Activated CD8-positive, alpha-beta T cell treated with anti-CD3 and anti-CD28 coated beads for 36 hours (primary cell): ENCODE measurements around the gene CYP3A4. TPM values are rescaled to one million over a fixed set of nuclear protein-coding genes. Genes with fewer than 3 reads are reported as not detected.
"Not testable (repeated sequence)": the region's sequence is repeated elsewhere in the genome, so short reads cannot be mapped to it uniquely, and the experiment has no call there.

Experiments used
- ATAC-seq: fragments of 200-7000 bp; cut with Tn5 transposase; one replicate; pipeline ENCODE4 v1.10.0; 2021; ENCODE audit warnings: mild to moderate bottlenecking, moderate library complexity
- CTCF ChIA-PET: fragments of 350-600 bp; sonication (Branson Sonifier 250); formaldehyde crosslinking; loops from one replicate; lab custom pipeline; 2021; ENCODE audit warnings: antibody characterized with exemption; lab: Charles Lee
- POLR2A ChIA-PET: fragments of 350-600 bp; sonication (Branson Sonifier 250); formaldehyde crosslinking; loops from one replicate; lab custom pipeline; 2021; ENCODE audit warnings: antibody characterized with exemption; lab: Charles Lee
- DNase-seq: peaks from one replicate; pipeline ENCODE4 v3.0.0-alpha.2; 2020
- H3K27ac Mint-ChIP-seq: one replicate; pipeline ENCODE4 v1.8.0; 2021; ENCODE audit warnings: mild to moderate bottlenecking, mixed read lengths
- H3K27me3 Mint-ChIP-seq: one replicate; pipeline ENCODE4 v1.8.0; 2021; ENCODE audit warnings: mixed read lengths
- H3K36me3 Mint-ChIP-seq: one replicate; pipeline ENCODE4 v1.8.0; 2021; ENCODE audit warnings: low read depth, mixed read lengths
- H3K4me1 Mint-ChIP-seq: one replicate; pipeline ENCODE4 v1.8.0; 2021; ENCODE audit warnings: low read depth, mixed read lengths
- H3K4me3 Mint-ChIP-seq: one replicate; pipeline ENCODE4 v1.8.0; 2021; ENCODE audit warnings: mild to moderate bottlenecking, moderate library complexity, mixed read lengths
- H3K9me3 Mint-ChIP-seq: one replicate; pipeline ENCODE4 v1.8.0; 2021; ENCODE audit warnings: mixed read lengths
- CTCF ChIP-seq: fragments of 200-600 bp; IDR thresholded peaks from one replicate; pipeline ENCODE4 v1.8.0; 2022; ENCODE audit warnings: antibody characterized with exemption, mild to moderate bottlenecking
- intact Hi-C: fragments of 100-400 bp; cut with micrococcal nuclease; formaldehyde crosslinking; loops from one replicate; pipeline ENCODE4 v1.10.0; 2022
- total RNA-seq, 2 experiments: library from RNA; stranded (reverse); gene quantifications; one replicate each; pipeline ENCODE4 v1.2.3, GENCODE V29; 2021

Gene CYP3A4
- total RNA-seq, 2 experiments from 2014 or later, result not detected

- intact Hi-C loops, result no loop called here
- no peak for TF ChIP-seq CTCF
- peak; percentile 78 for ATAC-seq
- Mint-ChIP-seq H3K36me3 (no peaks in the 10 kb centered on the region), H3K27me3 (no peaks in the 10 kb centered on the region), H3K4me3 (no peak overlapping the region), H3K27ac (no peak overlapping the region), H3K9me3 (no peaks in the 10 kb centered on the region), H3K4me1 (peaks cover 13% of the 10 kb centered on the region)
- ChIA-PET POLR2A (no interaction called here), CTCF (no interaction called here)
- peak; percentile 26 for DNase-seq
Observed at GRCh38 chr7:99731638-99732374, 52.2 kb downstream of the CYP3A4 start.

GRCh38 chr7:99730992-99731391, 53.0 kb downstream of the CYP3A4 start:
- H3K4me3 Mint-ChIP-seq, result no peak overlapping the region
- DNase-seq (no peak), ATAC-seq (no peak)
- peaks cover 13% of the 10 kb centered on the region for H3K4me1 Mint-ChIP-seq
- H3K9me3 Mint-ChIP-seq, result no peaks in the 10 kb centered on the region
- no peak overlapping the region for H3K27ac Mint-ChIP-seq
- intact Hi-C loops, result no loop called here
- no peaks in the 10 kb centered on the region for H3K36me3 Mint-ChIP-seq
- TF ChIP-seq CTCF, result no peak
- ChIA-PET CTCF (no interaction called here), POLR2A (no interaction called here)
- no peaks in the 10 kb centered on the region for H3K27me3 Mint-ChIP-seq

GRCh38 chr7:99730238-99730810, 53.7 kb downstream of the CYP3A4 start:
- CTCF ChIA-PET, result no interaction called here

GRCh38 chr7:99729486-99730237, 54.3 kb downstream of the CYP3A4 start:
- ChIA-PET CTCF (no interaction called here), POLR2A (no interaction called here)
- ATAC-seq, result no peak
- peaks cover 8% of the 10 kb centered on the region for H3K4me1 Mint-ChIP-seq
- no peaks in the 10 kb centered on the region for H3K27me3 Mint-ChIP-seq
- no peak for DNase-seq
- H3K27ac Mint-ChIP-seq, result no peak overlapping the region
- H3K4me3 Mint-ChIP-seq, result no peak overlapping the region
- TF ChIP-seq CTCF, result no peak
- no peaks in the 10 kb centered on the region for H3K9me3 Mint-ChIP-seq
- H3K36me3 Mint-ChIP-seq, result no peaks in the 10 kb centered on the region
- intact Hi-C loops, result no loop called here

More at GRCh38 chr7:99730238-99730810, 53.7 kb downstream of the CYP3A4 start:
- intact Hi-C loops, result no loop called here
- no peak for DNase-seq
- Mint-ChIP-seq H3K9me3 (no peaks in the 10 kb centered on the region), H3K27ac (no peak overlapping the region), H3K4me1 (peaks cover 9% of the 10 kb centered on the region), H3K36me3 (no peaks in the 10 kb centered on the region), H3K4me3 (no peak overlapping the region), H3K27me3 (no peaks in the 10 kb centered on the region)
- TF ChIP-seq CTCF, result no peak
- POLR2A ChIA-PET, result no interaction called here
- ATAC-seq, result no peak

- CTCF ChIA-PET, result no interaction called here
Observed at GRCh38 chr7:99728615-99729014, 55.4 kb downstream of the CYP3A4 start.

GRCh38 chr7:99723201-99723600, 60.8 kb downstream of the CYP3A4 start:
- H3K27me3 Mint-ChIP-seq, intact Hi-C loops, CTCF ChIA-PET, H3K4me3 Mint-ChIP-seq, H3K9me3 Mint-ChIP-seq, H3K36me3 Mint-ChIP-seq, ATAC-seq, H3K27ac Mint-ChIP-seq, DNase-seq, POLR2A ChIA-PET: not testable (repeated sequence)
- peaks cover 16% of the 10 kb centered on the region for H3K4me1 Mint-ChIP-seq

More at GRCh38 chr7:99728615-99729014, 55.4 kb downstream of the CYP3A4 start:
- no peak for DNase-seq
- ATAC-seq, result no peak
- H3K4me1 Mint-ChIP-seq, result peaks cover 8% of the 10 kb centered on the region
- no peak for TF ChIP-seq CTCF
- no peaks in the 10 kb centered on the region for H3K9me3 Mint-ChIP-seq
- intact Hi-C loops, result no loop called here
- H3K36me3 Mint-ChIP-seq, result peaks cover 4% of the 10 kb centered on the region
- no peaks in the 10 kb centered on the region for H3K27me3 Mint-ChIP-seq
- POLR2A ChIA-PET, result no interaction called here
- no peak overlapping the region for H3K4me3 Mint-ChIP-seq
- H3K27ac Mint-ChIP-seq, result no peak overlapping the region
